ENCODE data around the gene SLC35G2.
A peak's percentile ranks its signal among the peaks of the same experiment; 100 is the strongest.

Gene SLC35G2

DNA sequence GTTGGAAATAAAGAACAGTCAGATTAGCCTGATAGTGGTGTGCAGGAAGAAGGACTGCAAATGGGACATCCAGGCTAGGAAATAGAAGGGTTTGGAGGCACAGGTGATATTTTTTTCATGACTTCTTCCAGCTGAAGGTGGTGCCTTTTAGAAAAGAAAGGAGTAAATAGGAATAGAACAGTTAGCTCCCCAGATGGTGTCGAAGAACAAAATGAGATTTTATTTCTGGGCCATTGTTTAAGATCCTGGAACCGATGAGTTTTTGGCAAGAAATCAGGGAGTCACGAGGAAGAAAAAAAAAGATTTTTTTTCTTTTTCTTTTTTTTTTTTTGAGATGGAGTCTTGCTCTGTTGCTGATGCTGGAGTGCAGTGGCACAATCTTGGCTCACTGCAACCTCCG is 33.3 kb downstream of the SLC35G2 start:
- ChIA-PET POLR2A (interaction anchor here (2.3 kb wide), 1 partner anchor 9 kb away, joined by 7 read pairs; the partner anchor contains the start of gene NCK1), CTCF (no interaction called here)
- DNase-seq (ENCODE audit: low read depth, low spot score): no peak
- no peak overlapping the region for H3K4me3 ChIP-seq (ENCODE audit: low read depth, low read length)
- TF ChIP-seq, protein P1, sequence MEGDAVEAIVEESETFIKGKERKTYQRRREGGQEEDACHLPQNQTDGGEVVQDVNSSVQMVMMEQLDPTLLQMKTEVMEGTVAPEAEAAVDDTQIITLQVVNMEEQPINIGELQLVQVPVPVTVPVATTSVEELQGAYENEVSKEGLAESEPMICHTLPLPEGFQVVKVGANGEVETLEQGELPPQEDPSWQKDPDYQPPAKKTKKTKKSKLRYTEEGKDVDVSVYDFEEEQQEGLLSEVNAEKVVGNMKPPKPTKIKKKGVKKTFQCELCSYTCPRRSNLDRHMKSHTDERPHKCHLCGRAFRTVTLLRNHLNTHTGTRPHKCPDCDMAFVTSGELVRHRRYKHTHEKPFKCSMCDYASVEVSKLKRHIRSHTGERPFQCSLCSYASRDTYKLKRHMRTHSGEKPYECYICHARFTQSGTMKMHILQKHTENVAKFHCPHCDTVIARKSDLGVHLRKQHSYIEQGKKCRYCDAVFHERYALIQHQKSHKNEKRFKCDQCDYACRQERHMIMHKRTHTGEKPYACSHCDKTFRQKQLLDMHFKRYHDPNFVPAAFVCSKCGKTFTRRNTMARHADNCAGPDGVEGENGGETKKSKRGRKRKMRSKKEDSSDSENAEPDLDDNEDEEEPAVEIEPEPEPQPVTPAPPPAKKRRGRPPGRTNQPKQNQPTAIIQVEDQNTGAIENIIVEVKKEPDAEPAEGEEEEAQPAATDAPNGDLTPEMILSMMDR (IDR thresholded peaks at IDR 0.05; ENCODE audit: insufficient read depth, low read length, missing control alignments): no peak

DNA sequence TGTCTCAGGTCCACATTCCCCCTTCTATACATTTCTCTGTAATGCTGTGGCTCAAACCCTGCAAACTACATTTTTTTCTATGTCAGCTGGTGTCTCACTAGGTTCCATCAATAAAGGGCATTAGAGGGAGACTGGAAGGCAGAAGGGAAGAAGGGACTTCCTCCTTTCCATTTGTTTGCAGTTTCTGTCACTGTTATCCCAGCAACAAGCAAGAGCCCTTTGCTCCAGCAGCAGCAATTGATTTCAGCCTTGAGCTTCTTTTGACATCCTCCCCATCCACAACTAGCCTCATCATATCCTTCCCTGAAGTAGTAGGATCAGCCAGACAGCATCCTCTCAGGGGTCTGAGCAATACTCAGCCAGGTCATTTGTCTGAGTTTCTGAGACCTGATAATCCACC is 37.7 kb downstream of the SLC35G2 start:
- POLR2A ChIA-PET: no interaction called here
- TF ChIP-seq, protein P1 (IDR thresholded peaks at IDR 0.05; ENCODE audit: insufficient read depth, low read length, missing control alignments): no peak
- no peak overlapping the region for H3K4me3 ChIP-seq (ENCODE audit: low read depth, low read length)
- no peak for DNase-seq (ENCODE audit: low read depth, low spot score)
- CTCF ChIA-PET: interaction anchor here (0.8 kb wide), 1 partner anchor 70 kb away, joined by 3 read pairs; no protein-coding TSS in a partner anchor

DNA sequence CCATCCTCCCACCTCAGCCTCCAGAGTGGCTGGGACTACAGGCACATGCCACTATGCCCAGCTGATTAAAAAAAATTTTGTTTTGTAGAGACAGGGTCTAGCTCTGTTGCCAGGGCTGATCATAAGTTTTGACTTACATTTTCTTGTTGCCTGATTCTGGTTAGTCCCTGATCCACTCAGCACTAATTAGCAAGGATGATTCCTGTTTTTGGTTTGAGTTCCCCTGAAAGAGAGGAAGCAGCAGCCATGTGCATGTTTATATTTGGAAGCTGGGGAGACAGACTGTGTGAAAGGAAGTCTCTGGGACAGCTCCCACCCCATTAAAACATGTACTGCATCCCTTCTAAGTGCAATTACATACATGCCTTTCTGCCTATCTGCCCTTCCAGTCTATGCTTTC is 39.5 kb downstream of the SLC35G2 start:
- ChIA-PET CTCF (interaction anchor here (0.6 to 1.0 kb wide), 2 partner anchors 19 to 77 kb away, joined by 4 read pairs; no protein-coding TSS in a partner anchor), POLR2A (no interaction called here)
- TF ChIP-seq, protein P1 (IDR thresholded peaks at IDR 0.05; ENCODE audit: insufficient read depth, low read length, missing control alignments): no peak
- DNase-seq (ENCODE audit: low read depth, low spot score): no peak
- H3K4me3 ChIP-seq (ENCODE audit: low read depth, low read length): no peak overlapping the region

DNA sequence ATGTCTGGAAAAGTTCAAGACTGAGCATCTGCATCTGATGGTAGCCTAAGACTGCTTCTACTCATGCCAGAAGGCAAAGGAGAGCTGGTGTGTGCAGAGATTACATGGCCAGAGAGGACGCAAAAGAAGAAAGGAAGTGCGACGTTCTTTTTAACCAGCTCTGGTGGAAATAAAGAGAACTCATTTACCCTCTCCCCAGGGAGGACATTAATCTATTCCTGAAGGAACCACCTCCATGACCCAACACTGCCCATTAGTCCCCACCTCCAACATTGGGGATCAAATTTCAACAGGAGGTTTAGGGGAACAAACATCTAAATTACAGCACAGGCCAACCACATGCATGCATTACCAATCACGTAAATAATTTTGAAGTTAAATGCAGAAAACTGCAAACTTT is 41.6 kb downstream of the SLC35G2 start:
- POLR2A ChIA-PET: interaction anchor here (0.6 to 1.8 kb wide), 3 partner anchors 8 to 1327 kb away, joined by 3 to 7 read pairs (median 3); no protein-coding TSS in a partner anchor
- TF ChIP-seq, protein P1 (IDR thresholded peaks at IDR 0.05; ENCODE audit: insufficient read depth, low read length, missing control alignments): no peak
- CTCF ChIA-PET: interaction anchor here (1.3 to 4.1 kb wide), 3 partner anchors 21 to 154 kb away, joined by 3 to 20 read pairs (median 11); partner anchors contain the start of gene STAG1
- DNase-seq (ENCODE audit: low read depth, low spot score): no peak
- peak overlapping the region; percentile 23 for H3K4me3 ChIP-seq (ENCODE audit: low read depth, low read length)

- TF ChIP-seq, protein P1 (IDR thresholded peaks at IDR 0.05; ENCODE audit: insufficient read depth, low read length, missing control alignments): no peak
- H3K4me3 ChIP-seq (ENCODE audit: low read depth, low read length): peak within 1 kb of the TSS; percentile 92
These were observed 43.1 kb downstream of the SLC35G2 start, which contains the start of gene NCK1 for GRCh38 chr3:136861890-136862616. NCK1 (plus strand) TSS chr3:136862208; CDS start chr3:136928002, 65,794 bp downstream.

More at GRCh38 chr3:136861890-136862616, 43.1 kb downstream of the SLC35G2 start, which contains the start of gene NCK1:
- CTCF ChIA-PET: interaction anchor here (1.0 to 4.1 kb wide), 5 partner anchors 110 to 787 kb away, joined by 3 to 20 read pairs (median 6); partner anchors contain the start of gene STAG1
- DNase-seq (ENCODE audit: low read depth, low spot score): peak; percentile 87
- POLR2A ChIA-PET: interaction anchor here (0.6 to 2.5 kb wide), 11 partner anchors 9 to 512 kb away, joined by 3 to 16 read pairs (median 3); partner anchors contain the start of genes IL20RB and STAG1
